Right cardiac atrium (tissue), 5 donors: ENCODE results near the gene TCP1. TPM values are rescaled to one million over a fixed set of nuclear protein-coding genes. Genes with fewer than 3 reads are reported as not detected.
A peak's percentile ranks its signal among the peaks of the same experiment; 100 is the strongest.
"Not testable (repeated sequence)": the region's sequence is repeated elsewhere in the genome, so short reads cannot be mapped to it uniquely, and the experiment has no call there.

Source experiments
- ATAC-seq, 2 donors: fragments of 200-7000 bp; cut with Tn5 transposase; one replicate each; pipeline versions ENCODE4 v1.8.0 to v1.9.1; 2020; ENCODE audit warnings: moderate library complexity in 2 of 2, mild to moderate bottlenecking in 1 of 2
- DNase-seq, 3 donors: peaks; one replicate each; pipeline ENCODE4 v3.0.0-alpha.2; 2020
- H3K27ac ChIP-seq: one replicate; pipeline ENCODE4 v1.5.1; 2013; ENCODE audit warnings: mild to moderate bottlenecking, low read length, control low read depth, moderate library complexity
- H3K27me3 ChIP-seq: one replicate; pipeline ENCODE4 v1.6.1; 2013; ENCODE audit not compliant: control insufficient read depth, insufficient read depth
- H3K4me1 ChIP-seq: one replicate; pipeline ENCODE4 v1.6.1; 2013; ENCODE audit warnings: low read length; ENCODE audit not compliant: control insufficient read depth, insufficient read depth
- H3K4me3 ChIP-seq: one replicate; pipeline ENCODE4 v1.5.1; 2013; ENCODE audit warnings: low read length, control low read depth
- H3K9me3 ChIP-seq: one replicate; pipeline ENCODE4 v1.6.1; 2013; ENCODE audit warnings: low read length; ENCODE audit not compliant: control insufficient read depth
- WGBS: extraction: QIAGEN DNeasy Blood & Tissue Kit; methylation state at CpG from one replicate; pipeline ENCODE4 v1.1.7; 2013; 5-methylcytosine and 5-hydroxymethylcytosine counted together
- intact Hi-C, 4 donors: fragments of 100-400 bp; cut with DNase I; formaldehyde crosslinking; loops; one replicate each; pipeline versions ENCODE4 v1.11.0 to v1.14.0; 2022 to 2023
- polyA plus RNA-seq: library from polyadenylated mRNA; stranded (reverse); fragments of 200-250 nt; gene quantifications from one replicate; pipeline ENCODE4 v1.2.3, GENCODE V29; 2013
- total RNA-seq, 4 donors: library from RNA; stranded (reverse); fragmentation: NEBNext Ultra II Directional; extraction: Animal tissue kit (Norgen Biotek cat#: 25700); gene quantifications; one replicate each; pipeline ENCODE4 v1.2.1, GENCODE V29; 2021
- donor health status: healthy with polysubstance abuse.
- donor health status: DM: no; HTN: yes; CAD: no.
- donor health status: DM: no; HTN: no; CAD: no.
- donor health status: DM: no; HTN: yes; CAD: no; lungs with severe emphysema.
- donor health status: DM: yes; HTN: yes; CAD: no.

Gene TCP1
- total and polyA plus RNA-seq, 5 donors: 123 to 161 (median 136) TPM

DNA sequence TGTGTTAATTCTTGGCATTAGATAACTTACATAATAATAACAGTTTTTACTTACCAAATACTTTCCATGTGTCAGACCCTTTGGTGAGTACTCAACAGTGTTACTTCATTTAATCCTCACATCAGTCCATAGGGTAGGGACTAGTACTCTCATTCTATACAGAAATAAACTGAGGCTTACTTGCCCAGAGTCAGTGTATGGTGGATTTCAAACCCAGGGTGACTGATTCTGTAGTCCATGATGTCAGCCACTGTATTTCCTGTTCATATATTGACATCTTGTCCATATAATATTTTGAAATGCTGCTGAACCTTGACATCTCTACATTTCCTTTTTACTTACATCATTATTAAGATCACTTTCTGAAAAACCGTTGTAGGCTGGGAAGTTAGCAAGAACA lies 8.2 kb upstream of the TCP1 start:
- no peak for DNase-seq

GRCh38 chr6:159794976-159795375 lies 5.6 kb upstream of the TCP1 start:
- 72% methylated on average over 8 of the region's 8 CpGs for WGBS
- H3K27ac ChIP-seq, H3K27me3 ChIP-seq, H3K4me1 ChIP-seq, intact Hi-C loops, H3K9me3 ChIP-seq, DNase-seq, H3K4me3 ChIP-seq, ATAC-seq: not testable (repeated sequence)

More for the DNA sequence above, 8.2 kb upstream of the TCP1 start:
- H3K4me1 ChIP-seq: no peaks in the 10 kb centered on the region
- H3K4me3 ChIP-seq: no peak overlapping the region
- ATAC-seq: no peak
- H3K27ac ChIP-seq: no peak overlapping the region
- intact Hi-C loops: no loop called here
- no peaks in the 10 kb centered on the region for H3K27me3 ChIP-seq
- no peaks in the 10 kb centered on the region for H3K9me3 ChIP-seq
- 41% methylated on average over 1 of the region's 1 CpG for WGBS

DNA sequence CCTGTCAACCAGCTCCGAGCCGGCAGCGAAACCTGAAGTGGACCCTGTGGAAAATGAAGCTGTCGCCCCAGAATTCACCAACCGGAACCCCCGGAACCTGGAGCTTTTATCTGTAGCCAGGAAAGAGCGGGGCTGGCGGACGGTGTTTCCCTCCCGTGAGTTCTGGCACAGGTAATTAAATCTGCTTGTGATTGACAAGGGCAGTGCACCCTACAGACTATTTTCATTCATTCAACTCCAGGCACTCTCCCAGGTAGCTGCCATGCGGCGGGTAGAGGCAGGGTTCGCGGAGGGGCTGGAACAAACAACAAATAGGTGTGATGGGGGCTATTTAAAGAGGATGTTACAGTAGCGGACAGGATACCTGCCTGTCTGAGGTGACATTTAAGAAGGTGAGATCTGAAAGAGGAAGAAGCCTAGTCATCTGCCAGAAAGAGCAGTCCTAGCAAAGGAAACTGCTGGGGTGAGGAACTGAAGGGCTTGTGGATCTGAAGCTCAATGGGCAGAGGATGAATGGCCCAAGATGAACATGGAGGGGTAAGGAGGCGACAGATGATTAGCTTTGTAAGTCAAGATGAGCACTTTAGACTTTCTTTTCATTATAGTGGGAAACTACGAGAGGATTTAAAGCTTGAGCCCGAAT lies 1.7 kb upstream of the TCP1 start:
- intact Hi-C loops: no loop called here
- H3K9me3 ChIP-seq: no peaks in the 10 kb centered on the region
- peak overlapping the region; percentile 77 for H3K27ac ChIP-seq
- no peak for ATAC-seq
- DNase-seq: peak in 1 of 3 donors; percentile 58
- H3K4me3 ChIP-seq: peak overlapping the region; percentile 83
- H3K4me1 ChIP-seq: peaks cover 8% of the 10 kb centered on the region
- H3K27me3 ChIP-seq: no peaks in the 10 kb centered on the region
- 16% methylated on average over 18 of the region's 18 CpGs for WGBS

GRCh38 chr6:159790149-159790955 lies 950 bp upstream of the TCP1 start, which contains the start of gene MRPL18:
Gene MRPL18, plus strand, starts transcription at chr6:159790467. Its CDS starts 121 bp downstream, at chr6:159790588.
- no peaks in the 10 kb centered on the region for H3K27me3 ChIP-seq
- H3K27ac ChIP-seq: peak within 1 kb of the TSS; percentile 97
- intact Hi-C loops: no loop called here
- WGBS: under 1% methylated on average over 56 of the region's 56 CpGs
- DNase-seq (peak; percentile 96 to 97 (median 97)), ATAC-seq (peak; percentile 96)
- H3K4me3 ChIP-seq: peak within 1 kb of the TSS; percentile 87
- H3K4me1 ChIP-seq: peaks cover 8% of the 10 kb centered on the region
- no peaks in the 10 kb centered on the region for H3K9me3 ChIP-seq

- H3K9me3 ChIP-seq: no peaks in the 10 kb centered on the region
- WGBS: under 1% methylated on average over 60 of the region's 60 CpGs
Measured at GRCh38 chr6:159788753-159789376, 537 bp downstream of the TCP1 start.

DNA sequence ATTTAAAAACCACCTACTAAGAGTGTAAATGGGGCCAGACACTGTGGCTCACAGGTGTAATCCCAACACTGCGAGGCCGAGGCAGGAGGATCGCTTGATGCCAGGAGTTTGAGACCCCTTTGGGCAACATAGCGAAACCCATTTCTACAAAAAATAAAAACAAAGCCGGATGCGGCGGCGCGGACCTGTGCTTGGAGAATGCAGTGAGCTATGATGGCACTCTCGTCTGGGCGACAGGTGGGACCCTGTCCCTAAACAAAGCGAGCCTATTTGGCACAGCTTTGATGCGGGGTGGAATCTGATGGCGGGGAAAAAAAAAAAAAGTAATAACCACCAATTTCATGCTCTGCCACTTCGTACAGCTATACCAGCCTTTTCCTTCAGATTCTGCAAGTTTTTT lies 1.1 kb downstream of the TCP1 start:
- intact Hi-C loops: loop anchor here in 2 of 4 donors (5.0 kb wide), 2 partner anchors 61 to 96 kb away; partner anchors contain the start of genes SOD2 (in 1 of the 2) and WTAP (in 1 of the 2)
- ATAC-seq (no peak), DNase-seq (no peak)
- Histone ChIP-seq H3K9me3 (no peaks in the 10 kb centered on the region), H3K27me3 (no peaks in the 10 kb centered on the region), H3K4me3 (peak overlapping the region; percentile 87), H3K4me1 (peaks cover 8% of the 10 kb centered on the region), H3K27ac (no peak overlapping the region)
- WGBS: 33% methylated on average over 15 of the region's 15 CpGs

More at GRCh38 chr6:159788753-159789376, 537 bp downstream of the TCP1 start:
- H3K4me1 ChIP-seq: peaks cover 8% of the 10 kb centered on the region
- no peaks in the 10 kb centered on the region for H3K27me3 ChIP-seq
- H3K4me3 ChIP-seq: peak overlapping the region; percentile 87
- intact Hi-C loops: loop anchor here in 2 of 4 donors (5.0 kb wide), 2 partner anchors 62 to 97 kb away; partner anchors contain the start of genes SOD2 (in 1 of the 2) and WTAP (in 1 of the 2)
- ATAC-seq: peak in 1 of 2 donors; percentile 18
- peak overlapping the region; percentile 83 for H3K27ac ChIP-seq
- DNase-seq: peak; percentile 46 to 76 (median 69)

DNA sequence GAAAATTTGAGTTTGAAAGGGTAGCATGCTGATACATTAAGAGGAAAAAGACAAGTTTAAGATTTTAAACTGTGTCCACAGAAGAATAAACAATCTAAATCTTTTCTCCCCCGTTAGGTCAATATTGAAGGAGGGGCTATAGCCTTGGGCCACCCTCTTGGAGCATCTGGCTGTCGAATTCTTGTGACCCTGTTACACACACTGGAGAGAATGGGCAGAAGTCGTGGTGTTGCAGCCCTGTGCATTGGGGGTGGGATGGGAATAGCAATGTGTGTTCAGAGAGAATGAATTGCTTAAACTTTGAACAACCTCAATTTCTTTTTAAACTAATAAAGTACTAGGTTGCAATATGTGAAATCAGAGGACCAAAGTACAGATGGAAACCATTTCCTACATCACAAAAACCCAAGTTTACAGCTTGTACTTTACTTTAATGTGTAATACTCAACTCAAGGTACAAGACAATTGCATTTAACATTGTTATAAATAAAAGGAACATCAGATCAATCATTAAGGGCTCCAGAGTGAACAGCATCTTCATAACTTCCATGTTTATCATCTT lies 10.8 kb downstream of the TCP1 start:
- no peaks in the 10 kb centered on the region for H3K27me3 ChIP-seq
- H3K4me1 ChIP-seq: no peaks in the 10 kb centered on the region
- no peaks in the 10 kb centered on the region for H3K9me3 ChIP-seq
- ATAC-seq: no peak
- intact Hi-C loops: no loop called here
- 76% methylated on average over 3 of the region's 3 CpGs for WGBS
- no peak for DNase-seq
- H3K27ac ChIP-seq: no peak overlapping the region
- H3K4me3 ChIP-seq: no peak overlapping the region

DNA sequence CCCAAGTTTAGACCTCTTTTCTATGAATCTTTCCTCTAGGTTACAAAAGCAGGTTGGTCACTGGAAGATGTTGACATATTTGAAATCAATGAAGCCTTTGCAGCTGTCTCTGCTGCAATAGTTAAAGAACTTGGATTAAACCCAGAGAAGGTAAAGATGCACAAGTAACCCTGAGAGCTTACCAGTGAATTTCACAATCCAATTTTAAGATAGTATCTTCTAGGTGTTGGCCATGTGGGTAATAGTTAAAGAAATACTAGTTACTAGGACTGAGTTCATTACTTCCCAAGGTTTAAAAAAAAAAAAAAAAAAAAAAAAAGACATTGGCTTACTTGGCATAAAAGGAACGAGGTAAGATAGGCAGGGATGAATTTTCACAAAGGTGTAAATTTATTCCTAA lies 11.3 kb downstream of the TCP1 start:
- Histone ChIP-seq H3K9me3 (no peaks in the 10 kb centered on the region), H3K4me1 (no peaks in the 10 kb centered on the region), H3K27ac (no peak overlapping the region), H3K27me3 (no peaks in the 10 kb centered on the region), H3K4me3 (no peak overlapping the region)
- DNase-seq (no peak), ATAC-seq (no peak)
- intact Hi-C loops: no loop called here
- WGBS: 50% methylated on average over 1 of the region's 1 CpG

GRCh38 chr6:159777240-159777904 lies 12.0 kb downstream of the TCP1 start:
- no peaks in the 10 kb centered on the region for H3K9me3 ChIP-seq
- no peak overlapping the region for H3K27ac ChIP-seq
- DNase-seq (no peak), ATAC-seq (no peak)
- no peak overlapping the region for H3K4me3 ChIP-seq
- H3K27me3 ChIP-seq: no peaks in the 10 kb centered on the region
- no peaks in the 10 kb centered on the region for H3K4me1 ChIP-seq
- WGBS: 77% methylated on average over 7 of the region's 7 CpGs
- intact Hi-C loops: no loop called here

GRCh38 chr6:159772196-159772595 lies 17.2 kb downstream of the TCP1 start:
- DNase-seq (no peak), ATAC-seq (no peak)
- Histone ChIP-seq H3K9me3 (no peaks in the 10 kb centered on the region), H3K27me3 (no peaks in the 10 kb centered on the region), H3K4me1 (no peaks in the 10 kb centered on the region), H3K4me3 (no peak overlapping the region), H3K27ac (no peak overlapping the region)
- intact Hi-C loops: no loop called here
- WGBS: 0% methylated on average over 1 of the region's 1 CpG
